ENCODE results near the gene CREB3L4.
A peak's percentile ranks its signal among the peaks of the same experiment; 100 is the strongest.

CREB3L4 gene

DNA sequence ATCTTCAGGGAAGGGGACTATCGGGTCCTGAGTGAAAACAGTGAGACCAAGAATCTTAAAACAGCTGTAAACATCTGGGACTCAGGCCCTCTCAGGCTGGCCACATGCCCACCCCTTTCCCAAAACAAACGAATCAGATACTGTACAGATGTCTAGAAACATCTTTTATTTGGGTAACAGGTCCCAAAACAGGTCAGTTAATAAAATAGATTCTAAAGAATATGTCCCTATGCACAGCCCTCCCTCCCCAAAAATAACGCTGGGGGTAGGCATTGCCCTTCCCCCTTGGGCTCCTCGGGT is 8.8 kb upstream of the CREB3L4 start:
- in situ Hi-C loops (cut with MboI; ENCODE audit: low sequenced_read_pairs) = no loop called here
- H3K27me3 ChIP-seq (ENCODE audit: low read depth) = no peaks in the 10 kb centered on the region
- peak overlapping the region; percentile 90 for H3K4me3 ChIP-seq
- H3K4me1 ChIP-seq = peaks cover 21% of the 10 kb centered on the region
- no peaks in the 10 kb centered on the region for H3K9me3 ChIP-seq
- H3K36me3 ChIP-seq (replicated peaks) = peaks cover 30% of the 10 kb centered on the region
- no peak for DNase-seq (ENCODE audit: low spot score in 2 of 2)

DNA sequence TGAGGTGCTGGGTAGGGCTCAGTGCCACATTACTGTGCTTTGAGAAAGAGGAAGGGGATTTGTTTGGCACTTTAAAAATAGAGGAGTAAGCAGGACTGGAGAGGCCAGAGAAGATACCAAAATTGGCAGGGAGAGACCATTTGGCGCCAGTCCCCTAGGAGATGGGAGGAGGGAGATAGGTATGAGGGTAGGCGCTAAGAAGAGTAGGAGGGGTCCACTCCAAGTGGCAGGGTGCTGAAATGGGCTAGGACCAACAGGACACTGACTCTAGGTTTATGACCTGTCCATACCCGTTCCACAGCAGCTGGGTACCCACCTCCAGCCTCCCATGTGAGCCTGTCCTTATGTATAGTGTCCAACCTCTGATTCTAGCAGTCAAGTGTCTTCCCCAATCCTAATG is 8.2 kb upstream of the CREB3L4 start:
- Histone ChIP-seq H3K4me1 (peaks cover 24% of the 10 kb centered on the region), H3K9me3 (no peaks in the 10 kb centered on the region), H3K27me3 (ENCODE audit: low read depth) (no peaks in the 10 kb centered on the region), H3K36me3 (replicated peaks) (peaks cover 30% of the 10 kb centered on the region), H3K4me3 (no peak overlapping the region)
- DNase-seq (ENCODE audit: low spot score in 2 of 2) = no peak
- in situ Hi-C loops (cut with MboI; ENCODE audit: low sequenced_read_pairs) = no loop called here

DNA sequence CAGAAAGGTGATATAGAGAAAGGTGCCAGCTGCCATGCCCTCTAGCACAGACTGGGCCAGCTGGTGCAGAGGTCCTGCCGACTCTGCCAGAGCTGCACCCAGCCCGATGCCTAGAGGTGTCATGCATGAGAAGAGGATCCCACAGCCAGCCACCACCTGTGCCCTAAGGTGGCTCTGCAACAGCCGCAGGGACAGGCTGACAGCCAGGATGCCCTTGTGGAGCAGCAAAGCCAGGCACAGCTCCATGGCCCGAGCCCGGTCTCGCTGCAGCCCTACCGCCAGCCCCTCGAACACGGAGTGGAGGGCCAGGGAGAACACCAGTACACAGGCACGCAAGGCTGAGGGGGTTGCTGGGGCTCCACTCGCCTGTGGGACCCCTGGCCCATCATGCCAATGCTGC is 7.5 kb upstream of the CREB3L4 start:
- Histone ChIP-seq H3K4me3 (no peak overlapping the region), H3K9me3 (no peaks in the 10 kb centered on the region), H3K27me3 (ENCODE audit: low read depth) (no peaks in the 10 kb centered on the region), H3K4me1 (peaks cover 29% of the 10 kb centered on the region), H3K36me3 (replicated peaks) (peaks cover 30% of the 10 kb centered on the region)
- no peak for DNase-seq (ENCODE audit: low spot score in 2 of 2)
- in situ Hi-C loops (cut with MboI; ENCODE audit: low sequenced_read_pairs) = no loop called here

- peaks cover 34% of the 10 kb centered on the region for H3K4me1 ChIP-seq
- no peaks in the 10 kb centered on the region for H3K9me3 ChIP-seq
- in situ Hi-C loops (cut with MboI; ENCODE audit: low sequenced_read_pairs) = no loop called here
- no peaks in the 10 kb centered on the region for H3K27me3 ChIP-seq (ENCODE audit: low read depth)
- H3K36me3 ChIP-seq (replicated peaks) = peaks cover 30% of the 10 kb centered on the region
- no peak for DNase-seq (ENCODE audit: low spot score in 2 of 2)
- H3K4me3 ChIP-seq = peak overlapping the region; percentile 61
These were observed 6.3 kb upstream of the CREB3L4 start for GRCh38 chr1:153961421-153961820.

DNA sequence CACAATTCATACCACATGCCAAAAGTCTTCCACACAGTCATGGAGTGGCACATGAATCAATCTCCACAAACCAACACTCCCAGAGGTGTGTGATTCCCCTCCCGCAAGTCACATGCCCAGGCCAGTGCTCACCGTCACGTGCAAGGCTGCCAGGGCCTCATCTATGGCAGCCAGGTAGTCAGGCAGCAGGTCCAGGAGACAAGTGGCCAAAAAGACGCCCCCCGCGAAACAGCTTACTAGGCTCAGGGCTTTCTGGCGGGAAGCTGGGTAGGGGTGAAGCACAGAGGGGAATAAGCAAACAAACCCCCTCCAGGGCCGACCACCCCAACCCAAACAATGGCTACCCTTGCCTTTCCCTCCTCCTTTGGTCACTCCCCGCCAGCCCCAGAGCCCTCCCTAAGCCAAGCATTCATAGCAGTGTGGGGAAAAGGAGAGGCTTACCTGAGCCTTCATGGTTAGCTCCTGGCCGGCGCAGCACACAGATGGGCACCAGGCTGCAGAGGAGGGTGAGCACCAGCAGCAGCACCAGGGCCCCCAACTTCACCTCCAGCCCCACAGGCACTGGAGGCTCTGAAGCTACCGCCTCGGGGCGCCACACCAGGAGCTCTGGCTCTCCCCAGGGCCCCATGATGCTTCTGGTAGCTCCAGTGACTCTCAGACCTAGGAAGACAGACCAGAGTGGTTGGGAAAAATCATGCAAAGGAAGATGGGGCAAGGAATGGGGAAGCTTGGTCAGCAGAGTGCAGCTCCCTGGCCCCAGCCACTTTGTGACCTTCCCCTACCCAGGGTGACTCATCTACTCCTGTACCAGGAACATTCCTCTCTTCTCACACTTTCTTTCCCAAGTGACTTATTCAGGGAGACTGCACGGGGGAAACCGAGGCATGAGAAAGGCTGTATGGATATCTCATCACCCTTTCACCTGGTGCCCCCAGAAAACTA is 5.3 kb upstream of the CREB3L4 start:
- peaks cover 33% of the 10 kb centered on the region for H3K4me1 ChIP-seq
- H3K36me3 ChIP-seq (replicated peaks) = peaks cover 30% of the 10 kb centered on the region
- H3K27me3 ChIP-seq (ENCODE audit: low read depth) = no peaks in the 10 kb centered on the region
- in situ Hi-C loops (cut with MboI; ENCODE audit: low sequenced_read_pairs) = no loop called here
- H3K4me3 ChIP-seq = peak overlapping the region; percentile 61
- DNase-seq (ENCODE audit: low spot score in 2 of 2) = peak in 1 of 2 experiments; percentile 38
- no peaks in the 10 kb centered on the region for H3K9me3 ChIP-seq

DNA sequence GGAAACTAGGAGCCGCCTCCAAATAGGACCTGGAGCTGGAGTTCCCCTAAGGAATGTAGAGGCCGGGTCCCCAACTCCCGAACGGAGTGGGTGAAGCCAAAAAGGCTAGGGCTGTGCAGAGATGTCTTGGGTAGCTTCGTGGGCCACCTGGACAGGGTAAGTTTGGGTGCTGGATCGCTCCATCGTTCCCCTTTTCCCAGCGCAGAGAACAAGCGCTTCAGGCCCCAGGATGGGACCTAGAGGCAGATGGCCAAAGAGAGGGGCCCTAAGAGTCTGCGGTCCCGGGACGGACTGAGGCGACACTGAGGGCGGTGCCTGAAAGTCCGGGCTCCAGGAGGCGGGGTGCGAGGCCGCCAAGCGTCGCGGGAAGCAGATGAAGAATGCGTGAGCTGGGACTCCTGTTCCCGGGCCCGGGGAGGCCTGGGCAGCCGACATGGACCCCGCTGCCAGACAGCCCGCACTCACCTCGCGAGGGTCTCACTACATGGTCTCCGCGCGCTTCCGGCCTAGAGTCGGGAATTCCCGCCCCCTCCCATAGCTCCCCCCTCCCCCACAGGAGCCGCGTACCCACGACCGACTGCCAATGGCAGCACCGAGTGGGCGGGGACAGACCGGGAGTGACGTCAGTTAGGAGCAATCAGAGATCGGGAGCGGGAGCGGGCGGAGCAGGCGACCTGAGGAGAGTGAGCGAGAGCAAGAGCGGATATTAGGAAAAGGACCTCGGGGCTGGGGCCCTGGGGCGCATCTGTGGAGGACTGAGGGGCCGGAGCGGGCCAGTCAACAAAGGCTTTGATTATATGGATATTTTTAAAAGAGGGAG is 4.5 kb upstream of the CREB3L4 start, which contains the start of gene SLC39A1:
SLC39A1 (minus strand) TSS at position 508 of the 820 bp plus-strand sequence. CDS start 822 bp downstream, outside the sequence.
- in situ Hi-C loops (cut with MboI; ENCODE audit: low sequenced_read_pairs) = no loop called here
- peak within 1 kb of the TSS; percentile 61 for H3K4me3 ChIP-seq
- H3K9me3 ChIP-seq = no peaks in the 10 kb centered on the region
- no peaks in the 10 kb centered on the region for H3K27me3 ChIP-seq (ENCODE audit: low read depth)
- peaks cover 30% of the 10 kb centered on the region for H3K36me3 ChIP-seq (replicated peaks)
- peaks cover 33% of the 10 kb centered on the region for H3K4me1 ChIP-seq
- DNase-seq (ENCODE audit: low spot score in 2 of 2) = peak; percentile 95 to 100

GRCh38 chr1:153963850-153964331 is 3.8 kb upstream of the CREB3L4 start:
- peaks cover 30% of the 10 kb centered on the region for H3K36me3 ChIP-seq (replicated peaks)
- H3K27me3 ChIP-seq (ENCODE audit: low read depth) = no peaks in the 10 kb centered on the region
- H3K4me1 ChIP-seq = peaks cover 31% of the 10 kb centered on the region
- H3K4me3 ChIP-seq = peak overlapping the region; percentile 61
- H3K9me3 ChIP-seq = no peaks in the 10 kb centered on the region
- peak; percentile 63 to 81 for DNase-seq (ENCODE audit: low spot score in 2 of 2)
- in situ Hi-C loops (cut with MboI; ENCODE audit: low sequenced_read_pairs) = no loop called here

GRCh38 chr1:153968000-153968363 is 280 bp downstream of the CREB3L4 start:
- in situ Hi-C loops (cut with MboI; ENCODE audit: low sequenced_read_pairs) = no loop called here
- H3K36me3 ChIP-seq (replicated peaks) = peaks cover under 1% of the 10 kb centered on the region; the same call in 1 of the 2 replicates
- peaks cover 18% of the 10 kb centered on the region for H3K4me1 ChIP-seq
- no peaks in the 10 kb centered on the region for H3K27me3 ChIP-seq (ENCODE audit: low read depth)
- H3K9me3 ChIP-seq = no peaks in the 10 kb centered on the region
- peak overlapping the region; percentile 44 for H3K4me3 ChIP-seq
- peak in 1 of 2 experiments; percentile 66 for DNase-seq (ENCODE audit: low spot score in 2 of 2)

DNA sequence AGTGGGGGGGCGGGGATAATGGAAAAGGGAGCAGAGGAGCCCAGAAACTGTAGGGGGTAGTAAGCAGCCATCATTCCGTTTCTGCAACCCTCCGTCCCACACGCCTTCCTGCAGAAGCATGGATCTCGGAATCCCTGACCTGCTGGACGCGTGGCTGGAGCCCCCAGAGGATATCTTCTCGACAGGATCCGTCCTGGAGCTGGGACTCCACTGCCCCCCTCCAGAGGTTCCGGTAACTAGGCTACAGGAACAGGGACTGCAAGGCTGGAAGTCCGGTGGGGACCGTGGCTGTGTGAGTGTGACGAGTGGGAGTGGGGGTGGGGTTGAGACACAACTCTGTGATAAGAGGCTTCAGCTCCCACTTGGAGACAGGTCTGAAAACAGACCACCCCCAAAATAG is 706 bp downstream of the CREB3L4 start:
- Histone ChIP-seq H3K4me1 (peaks cover 18% of the 10 kb centered on the region), H3K4me3 (peak overlapping the region; percentile 44), H3K27me3 (ENCODE audit: low read depth) (no peaks in the 10 kb centered on the region), H3K36me3 (replicated peaks) (peaks cover 5% of the 10 kb centered on the region), H3K9me3 (no peaks in the 10 kb centered on the region)
- DNase-seq (ENCODE audit: low spot score in 2 of 2) = peak in 1 of 2 experiments; percentile 25
- in situ Hi-C loops (cut with MboI; ENCODE audit: low sequenced_read_pairs) = no loop called here

- Histone ChIP-seq H3K9me3 (no peaks in the 10 kb centered on the region), H3K36me3 (replicated peaks) (peaks cover 11% of the 10 kb centered on the region), H3K27me3 (ENCODE audit: low read depth) (no peaks in the 10 kb centered on the region), H3K4me1 (peaks cover 18% of the 10 kb centered on the region), H3K4me3 (peak overlapping the region; percentile 44; the same call in 1 of the 2 replicates)
- in situ Hi-C loops (cut with MboI; ENCODE audit: low sequenced_read_pairs) = no loop called here
- DNase-seq (ENCODE audit: low spot score in 2 of 2) = no peak
These were observed 1.3 kb downstream of the CREB3L4 start for GRCh38 chr1:153968972-153969371.

DNA sequence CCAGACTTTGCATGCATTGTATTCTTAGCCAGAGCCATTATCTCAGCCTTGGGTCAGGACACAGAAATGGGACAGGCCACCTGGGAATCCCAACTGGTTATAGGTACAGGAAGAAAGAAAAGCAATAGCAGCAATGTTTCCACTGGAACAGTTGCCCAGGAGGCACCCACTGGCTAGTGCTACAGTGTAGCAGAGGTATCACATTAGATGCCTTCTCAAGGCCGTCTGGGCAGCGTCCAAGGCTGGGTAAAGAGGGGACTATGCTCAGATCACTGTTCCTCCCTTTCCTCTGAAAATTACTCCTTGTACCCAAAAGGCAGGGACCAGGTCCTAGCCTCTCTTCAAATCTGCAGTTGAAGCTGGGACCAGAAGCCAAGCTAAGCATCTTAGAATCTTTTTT is 2.6 kb downstream of the CREB3L4 start:
- in situ Hi-C loops (cut with MboI; ENCODE audit: low sequenced_read_pairs) = no loop called here
- Histone ChIP-seq H3K4me3 (no peak overlapping the region), H3K9me3 (no peaks in the 10 kb centered on the region), H3K27me3 (ENCODE audit: low read depth) (no peaks in the 10 kb centered on the region), H3K36me3 (replicated peaks) (peaks cover 25% of the 10 kb centered on the region), H3K4me1 (peaks cover 9% of the 10 kb centered on the region)
- no peak for DNase-seq (ENCODE audit: low spot score in 2 of 2)

GRCh38 chr1:153973071-153973470 is 5.4 kb downstream of the CREB3L4 start:
- no peak overlapping the region for H3K4me3 ChIP-seq
- no peaks in the 10 kb centered on the region for H3K27me3 ChIP-seq (ENCODE audit: low read depth)
- peaks cover 4% of the 10 kb centered on the region for H3K4me1 ChIP-seq
- in situ Hi-C loops (cut with MboI; ENCODE audit: low sequenced_read_pairs) = no loop called here
- peaks cover 34% of the 10 kb centered on the region for H3K36me3 ChIP-seq (replicated peaks)
- DNase-seq (ENCODE audit: low spot score in 2 of 2) = no peak
- H3K9me3 ChIP-seq = no peaks in the 10 kb centered on the region

GRCh38 chr1:153973525-153973924 is 5.8 kb downstream of the CREB3L4 start:
- Histone ChIP-seq H3K36me3 (replicated peaks) (peaks cover 34% of the 10 kb centered on the region), H3K4me1 (peaks cover 6% of the 10 kb centered on the region), H3K9me3 (no peaks in the 10 kb centered on the region), H3K4me3 (no peak overlapping the region), H3K27me3 (ENCODE audit: low read depth) (no peaks in the 10 kb centered on the region)
- in situ Hi-C loops (cut with MboI; ENCODE audit: low sequenced_read_pairs) = no loop called here
- no peak for DNase-seq (ENCODE audit: low spot score in 2 of 2)
